HUES6 (cell line): ENCODE data around the gene LHX3.

ENCODE experiments used
- H3K27ac ChIP-seq: 2 replicates; pipeline ENCODE4 v1.7.0; 2013; ENCODE audit warnings: low read depth, mild to moderate bottlenecking, low read length, inconsistent platforms
- H3K27me3 ChIP-seq: 2 replicates; pipeline ENCODE4 v1.6.1; 2013; ENCODE audit warnings: low read length; ENCODE audit not compliant: control insufficient read depth, insufficient read depth
- H3K36me3 ChIP-seq: 2 replicates; pipeline ENCODE4 v1.6.1; 2013; ENCODE audit warnings: low read length; ENCODE audit not compliant: control insufficient read depth, insufficient read depth
- H3K4me1 ChIP-seq: 2 replicates; pipeline ENCODE4 v1.6.1; 2013; ENCODE audit warnings: low read length; ENCODE audit not compliant: control insufficient read depth, insufficient read depth
- H3K4me3 ChIP-seq: 2 replicates; pipeline ENCODE4 v1.5.1; 2013; ENCODE audit warnings: low read depth, low read length
- H3K9ac ChIP-seq: one replicate; pipeline ENCODE4 v1.6.1; 2013; ENCODE audit warnings: mild to moderate bottlenecking, low read length
- H3K9me3 ChIP-seq: 2 replicates; pipeline ENCODE4 v1.6.1; 2013; ENCODE audit warnings: low read depth, low read length; ENCODE audit not compliant: control insufficient read depth, insufficient read depth

The LHX3 gene

DNA sequence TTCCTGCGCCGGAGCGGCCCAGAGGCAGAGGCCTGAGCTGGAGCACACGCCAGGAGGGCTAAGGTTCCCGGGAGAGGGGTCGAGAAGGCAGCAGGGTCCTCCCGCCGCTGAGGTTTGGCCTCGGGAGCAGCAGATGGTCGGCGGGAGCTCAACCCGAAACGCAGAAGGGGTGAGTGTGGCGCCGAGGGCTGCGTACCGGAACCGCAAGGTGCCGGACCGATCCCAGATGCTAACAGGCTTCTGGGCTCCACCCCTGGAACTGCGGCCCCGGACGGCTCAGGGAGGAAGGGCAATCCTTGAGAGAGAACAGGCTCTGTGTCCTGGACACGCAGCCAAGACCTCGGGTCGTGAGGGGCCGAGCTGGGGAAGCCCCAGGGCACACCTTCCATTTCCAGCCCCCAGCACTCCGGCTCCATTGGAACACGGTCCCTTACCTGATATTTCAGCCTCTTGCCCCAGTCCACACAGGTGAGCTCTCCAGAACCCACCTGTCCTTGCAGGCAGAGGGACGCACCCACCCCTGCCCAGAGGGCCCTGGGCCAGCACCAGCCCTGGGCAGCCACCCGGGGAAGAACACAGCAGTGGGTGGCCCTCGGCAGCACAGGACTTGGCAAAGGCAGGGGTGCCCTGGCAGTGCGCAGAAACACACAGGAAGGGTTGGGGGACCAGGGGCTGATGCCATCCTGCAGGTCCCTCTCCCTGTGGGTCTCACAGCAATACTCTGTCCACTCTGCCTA, 1.4 kb downstream of the LHX3 start:
- H3K9ac ChIP-seq = no peak overlapping the region
- peaks cover 6% of the 10 kb centered on the region; the same call in 1 of the 2 replicates for H3K4me1 ChIP-seq
- H3K36me3 ChIP-seq = peaks cover 4% of the 10 kb centered on the region
- H3K27me3 ChIP-seq = peaks cover 81% of the 10 kb centered on the region
- peak overlapping the region; percentile 54 for H3K4me3 ChIP-seq
- H3K9me3 ChIP-seq = no peaks in the 10 kb centered on the region
- no peak overlapping the region for H3K27ac ChIP-seq

GRCh38 chr9:136202454-136203407, 2.2 kb downstream of the LHX3 start:
- H3K4me1 ChIP-seq = peaks cover 13% of the 10 kb centered on the region; the same call in 1 of the 2 replicates
- H3K27me3 ChIP-seq = peaks cover 90% of the 10 kb centered on the region
- H3K27ac ChIP-seq = no peak overlapping the region
- no peaks in the 10 kb centered on the region for H3K36me3 ChIP-seq
- H3K4me3 ChIP-seq = peak overlapping the region; percentile 54
- H3K9ac ChIP-seq = no peak overlapping the region
- no peaks in the 10 kb centered on the region for H3K9me3 ChIP-seq

DNA sequence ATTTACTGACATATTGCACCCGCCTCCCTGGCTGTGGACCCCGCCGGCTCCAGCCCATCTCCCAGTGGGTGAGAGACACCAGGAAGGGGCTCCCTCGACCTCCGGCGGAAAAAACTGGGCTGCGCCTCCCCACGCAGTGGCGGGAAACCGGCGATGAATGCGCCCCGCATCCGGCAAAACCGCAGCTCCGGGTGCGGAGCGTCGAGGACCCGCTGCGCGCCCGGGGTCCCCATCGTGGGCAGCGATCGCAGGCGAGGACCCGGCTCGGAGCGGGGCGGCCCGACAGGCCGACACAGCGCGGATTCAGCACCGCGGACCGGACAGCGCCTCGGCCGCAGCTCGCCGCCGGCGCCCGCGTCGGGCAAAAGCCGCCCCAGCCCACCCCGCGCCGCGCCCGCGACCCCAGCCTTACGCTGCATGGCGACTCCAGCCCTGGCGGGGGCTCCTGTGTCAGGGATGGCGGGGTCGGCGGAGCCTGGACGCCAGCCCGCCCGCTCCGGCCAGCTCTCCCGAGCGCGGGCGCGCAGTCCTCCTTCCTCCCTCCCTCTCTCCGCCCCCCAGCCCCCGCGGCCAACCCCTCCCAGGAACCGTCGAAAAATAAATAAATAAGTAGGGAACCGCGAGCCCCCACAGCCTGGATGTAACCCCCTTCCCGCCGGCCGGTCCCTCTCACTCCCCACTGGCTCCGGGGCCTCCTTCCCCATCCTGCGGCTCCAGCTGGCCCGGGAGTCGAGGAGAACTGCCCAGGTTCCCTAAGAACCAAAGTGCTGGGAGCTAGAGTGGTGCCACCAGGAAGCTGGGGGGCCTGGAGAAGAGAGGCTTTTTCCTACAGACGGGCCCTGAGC, 3.1 kb downstream of the LHX3 start:
- Histone ChIP-seq H3K4me3 (no peak overlapping the region), H3K27me3 (peaks cover 98% of the 10 kb centered on the region), H3K4me1 (peaks cover 18% of the 10 kb centered on the region), H3K9ac (no peak overlapping the region), H3K36me3 (no peaks in the 10 kb centered on the region), H3K27ac (no peak overlapping the region), H3K9me3 (no peaks in the 10 kb centered on the region)

DNA sequence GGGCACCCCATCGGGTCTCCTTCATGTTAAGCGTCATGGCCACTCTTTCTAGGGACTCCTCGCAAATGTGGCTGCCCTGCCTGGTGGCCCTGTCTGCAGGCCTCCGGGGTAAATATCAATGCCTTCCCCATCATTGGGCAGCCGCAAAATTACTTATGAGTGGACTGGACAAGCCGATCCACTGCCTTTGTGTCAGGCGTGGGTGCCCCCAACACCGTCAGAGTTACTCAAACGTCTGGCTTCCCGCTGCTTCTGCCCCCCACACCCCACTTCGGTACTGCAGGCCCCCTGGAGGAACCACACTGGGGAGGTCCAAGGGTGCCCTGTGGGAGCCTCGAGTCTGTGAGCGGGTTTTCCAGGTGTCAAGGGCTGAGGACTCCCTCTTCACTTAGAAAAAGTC, 3.8 kb downstream of the LHX3 start:
- H3K4me1 ChIP-seq = peaks cover 25% of the 10 kb centered on the region
- no peaks in the 10 kb centered on the region for H3K36me3 ChIP-seq
- H3K4me3 ChIP-seq = no peak overlapping the region
- H3K9ac ChIP-seq = no peak overlapping the region
- no peaks in the 10 kb centered on the region for H3K9me3 ChIP-seq
- peaks cover 98% of the 10 kb centered on the region for H3K27me3 ChIP-seq
- no peak overlapping the region for H3K27ac ChIP-seq

GRCh38 chr9:136200424-136200823, 4.5 kb downstream of the LHX3 start:
- H3K9ac ChIP-seq = no peak overlapping the region
- H3K36me3 ChIP-seq = no peaks in the 10 kb centered on the region
- H3K27ac ChIP-seq = no peak overlapping the region
- no peaks in the 10 kb centered on the region for H3K9me3 ChIP-seq
- no peak overlapping the region for H3K4me3 ChIP-seq
- H3K27me3 ChIP-seq = peaks cover 98% of the 10 kb centered on the region
- H3K4me1 ChIP-seq = peaks cover 29% of the 10 kb centered on the region

DNA sequence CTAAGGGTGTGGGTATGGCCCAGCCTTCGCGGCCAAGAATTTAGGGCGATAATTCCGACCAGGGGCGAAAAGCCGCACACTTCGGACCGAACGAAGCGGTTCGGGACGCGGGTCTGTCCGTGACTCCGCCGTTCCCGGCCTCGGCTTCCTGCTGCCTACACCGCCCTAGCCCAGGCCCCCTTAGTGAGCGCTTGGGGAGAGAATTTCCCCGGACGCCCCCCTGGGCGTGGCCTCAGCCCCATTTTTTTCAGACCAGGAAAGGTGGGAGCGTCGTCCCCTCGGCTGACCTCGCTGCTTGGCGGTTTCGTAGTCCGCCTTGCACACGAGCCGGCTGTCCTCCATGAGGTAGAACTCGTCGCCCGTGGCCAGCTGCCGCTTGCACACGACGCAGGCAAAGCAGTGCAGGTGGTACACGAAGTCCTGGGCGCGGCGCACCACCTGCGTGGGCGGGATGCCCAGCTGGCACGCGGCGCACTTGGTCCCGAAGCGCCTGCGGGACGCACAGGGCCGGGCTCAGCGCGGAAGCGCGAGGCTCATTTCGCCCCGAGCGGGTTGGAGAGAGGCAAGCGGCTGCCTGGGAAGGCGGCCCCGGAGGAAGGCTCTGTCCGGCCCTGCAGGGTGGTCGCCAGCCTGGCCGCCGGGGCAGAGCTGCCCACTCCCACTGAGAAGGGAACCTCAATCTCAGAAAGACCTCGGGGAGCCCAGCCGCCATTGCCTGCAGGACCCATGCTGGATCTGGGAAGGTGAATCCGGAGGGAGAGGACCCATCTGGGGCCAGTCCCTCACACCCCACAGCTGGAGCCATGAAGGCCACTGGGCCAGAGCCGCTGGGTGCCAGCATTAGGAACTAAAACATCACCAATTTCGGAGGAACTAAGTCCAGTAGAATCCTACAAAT, 5.3 kb downstream of the LHX3 start:
- Histone ChIP-seq H3K27ac (no peak overlapping the region), H3K4me1 (peaks cover 29% of the 10 kb centered on the region), H3K27me3 (peaks cover 99% of the 10 kb centered on the region), H3K9me3 (no peaks in the 10 kb centered on the region), H3K4me3 (peak overlapping the region; percentile 38), H3K9ac (peak overlapping the region; percentile 9), H3K36me3 (no peaks in the 10 kb centered on the region)

DNA sequence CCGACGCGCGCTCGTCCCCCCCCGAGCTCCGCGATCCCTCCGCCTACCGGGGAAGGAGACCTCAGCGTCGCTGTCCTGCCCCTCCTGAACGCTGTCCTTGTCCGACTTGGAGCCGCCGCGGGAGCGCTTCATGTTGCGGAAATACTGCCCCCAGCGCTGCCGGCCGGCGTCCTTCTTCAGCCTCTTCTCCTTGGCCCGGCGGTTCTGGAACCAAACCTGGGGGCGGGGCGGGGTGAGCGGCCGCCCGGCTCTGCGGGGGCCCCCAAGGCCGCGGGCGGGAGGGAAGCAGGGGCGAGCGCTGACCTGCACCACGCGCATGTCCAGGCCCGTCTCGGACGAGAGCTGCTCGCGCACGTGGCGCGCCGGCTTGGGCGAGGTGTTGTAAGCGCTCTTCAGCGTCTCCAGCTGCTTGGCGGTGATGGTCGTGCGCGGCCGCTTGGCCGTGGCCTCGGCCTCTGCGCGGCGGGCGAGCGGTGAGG, 6.3 kb downstream of the LHX3 start:
- H3K36me3 ChIP-seq = no peaks in the 10 kb centered on the region
- no peak overlapping the region for H3K27ac ChIP-seq
- H3K4me1 ChIP-seq = peaks cover 29% of the 10 kb centered on the region
- H3K9ac ChIP-seq = no peak overlapping the region
- no peaks in the 10 kb centered on the region for H3K9me3 ChIP-seq
- H3K27me3 ChIP-seq = peaks cover 99% of the 10 kb centered on the region
- H3K4me3 ChIP-seq = peak overlapping the region; percentile 36; the same call in 1 of the 2 replicates

DNA sequence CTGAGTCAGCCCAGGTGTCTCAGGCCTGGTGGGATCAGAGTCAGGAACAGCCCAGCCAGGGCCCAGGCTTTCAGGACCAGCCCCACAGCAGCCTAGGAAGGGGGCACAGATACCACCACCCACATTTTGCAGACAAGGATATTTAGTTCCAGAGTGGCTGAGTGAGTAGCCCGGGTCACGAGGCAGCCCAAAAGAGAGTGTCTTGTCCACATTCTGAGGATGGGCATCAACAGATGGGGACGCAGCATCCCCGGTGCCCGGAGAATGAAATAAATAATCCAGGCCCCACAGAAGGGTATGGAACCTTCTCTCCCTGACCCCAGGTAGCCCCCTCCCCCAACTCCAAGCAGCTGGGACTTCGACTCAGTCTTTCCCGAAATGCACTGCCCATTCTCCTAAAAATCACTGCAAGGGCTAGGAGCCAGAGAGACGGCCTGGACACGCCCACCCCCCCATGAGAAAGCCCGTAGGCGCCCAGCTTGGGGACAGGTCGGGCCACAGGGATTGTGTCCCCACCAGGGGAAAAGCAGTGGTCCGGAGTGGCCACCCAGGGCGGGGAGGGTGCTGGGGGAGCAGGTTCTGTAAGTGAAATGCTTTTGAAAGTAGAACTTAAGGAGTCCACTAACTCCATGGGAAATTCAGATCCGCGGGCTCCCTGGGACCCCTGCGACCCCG, 6.9 kb downstream of the LHX3 start:
- no peak overlapping the region for H3K9ac ChIP-seq
- no peaks in the 10 kb centered on the region for H3K9me3 ChIP-seq
- H3K27ac ChIP-seq = no peak overlapping the region
- H3K4me3 ChIP-seq = peak overlapping the region; percentile 36
- H3K4me1 ChIP-seq = peaks cover 29% of the 10 kb centered on the region
- no peaks in the 10 kb centered on the region for H3K36me3 ChIP-seq
- H3K27me3 ChIP-seq = peaks cover 98% of the 10 kb centered on the region

DNA sequence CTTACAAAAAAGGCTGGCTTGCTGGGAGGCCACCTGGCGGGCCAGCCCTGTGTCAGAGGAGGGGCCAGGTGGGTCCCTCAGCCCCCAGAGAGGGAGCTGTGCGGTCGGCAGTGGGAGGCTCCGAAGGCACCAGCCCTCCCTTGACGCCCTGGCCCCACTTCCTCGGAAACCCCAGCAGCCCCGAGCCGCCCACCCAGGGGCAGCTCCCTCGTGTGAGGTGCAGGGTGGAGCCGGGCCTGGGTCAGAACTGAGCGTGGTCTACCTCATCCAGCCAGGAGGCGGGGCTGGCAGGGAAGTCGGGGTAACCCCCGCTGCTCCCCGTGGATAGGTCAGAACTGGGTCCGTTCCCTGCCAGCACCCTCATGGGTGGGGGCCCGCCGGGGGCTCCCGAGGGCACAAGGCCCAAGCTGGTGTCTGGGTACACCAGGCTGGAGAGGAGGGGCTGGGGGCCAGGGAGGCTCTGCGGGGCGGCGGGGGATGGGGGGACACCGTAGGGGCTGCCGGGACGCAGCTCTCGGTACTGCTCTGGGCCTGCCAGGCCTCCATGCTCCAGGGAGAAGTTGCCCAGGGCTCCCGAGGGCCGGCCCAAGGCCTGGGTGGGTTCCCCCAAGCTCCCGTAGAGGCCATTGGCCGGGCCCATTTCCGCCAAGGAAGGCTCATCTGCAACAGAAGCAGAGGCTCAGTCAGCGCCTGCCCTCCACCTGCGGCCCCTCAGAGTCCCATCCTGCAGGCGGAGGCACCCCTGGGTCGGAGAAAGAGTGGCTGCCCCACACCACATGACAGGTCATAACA, 7.6 kb downstream of the LHX3 start:
- H3K27me3 ChIP-seq = peaks cover 98% of the 10 kb centered on the region
- H3K9me3 ChIP-seq = no peaks in the 10 kb centered on the region
- H3K4me3 ChIP-seq = 0 out of 2 replicates have a peak overlapping the region, but pooled peaks have one; percentile 25
- H3K4me1 ChIP-seq = peaks cover 32% of the 10 kb centered on the region
- no peaks in the 10 kb centered on the region for H3K36me3 ChIP-seq
- H3K9ac ChIP-seq = no peak overlapping the region
- H3K27ac ChIP-seq = no peak overlapping the region
